ENCODE results near the gene SELL.
"Not testable (repeated sequence)": the region's sequence is repeated elsewhere in the genome, so short reads cannot be mapped to it uniquely, and the experiment has no call there.

Gene SELL

DNA sequence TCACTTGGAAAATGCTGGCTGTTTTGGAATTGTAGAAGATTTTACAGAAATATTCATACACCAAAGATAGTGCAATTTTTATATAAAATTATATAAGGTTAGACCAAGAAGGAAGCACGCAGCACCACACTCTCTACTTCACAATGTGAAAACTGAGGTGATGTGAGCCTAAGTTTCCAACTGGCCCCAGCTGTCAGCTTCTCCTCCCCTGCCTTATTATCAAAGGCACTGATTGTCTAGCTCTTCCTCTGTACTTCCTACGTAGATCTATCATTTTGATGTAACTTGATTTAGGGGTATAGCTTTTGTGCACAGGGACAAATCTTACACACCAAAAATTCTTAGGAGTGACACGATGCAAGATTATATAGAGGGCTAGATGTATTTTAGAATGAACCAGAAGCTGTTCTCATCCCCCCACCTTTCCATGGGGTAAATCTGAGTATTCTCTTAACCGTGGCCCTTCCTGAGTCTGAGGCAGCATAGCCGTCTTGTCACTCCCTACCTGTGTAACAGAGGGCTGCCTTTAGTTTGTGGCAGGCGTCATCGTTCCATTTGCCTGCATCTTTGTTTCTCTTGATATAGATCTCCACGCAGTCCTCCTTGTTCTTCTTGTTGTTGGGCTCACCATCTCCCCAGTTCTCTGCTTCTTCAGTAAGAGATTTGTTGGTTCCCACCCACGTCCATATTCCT is 3.4 kb downstream of the SELL start:
- DNase-seq, result no peak

DNA sequence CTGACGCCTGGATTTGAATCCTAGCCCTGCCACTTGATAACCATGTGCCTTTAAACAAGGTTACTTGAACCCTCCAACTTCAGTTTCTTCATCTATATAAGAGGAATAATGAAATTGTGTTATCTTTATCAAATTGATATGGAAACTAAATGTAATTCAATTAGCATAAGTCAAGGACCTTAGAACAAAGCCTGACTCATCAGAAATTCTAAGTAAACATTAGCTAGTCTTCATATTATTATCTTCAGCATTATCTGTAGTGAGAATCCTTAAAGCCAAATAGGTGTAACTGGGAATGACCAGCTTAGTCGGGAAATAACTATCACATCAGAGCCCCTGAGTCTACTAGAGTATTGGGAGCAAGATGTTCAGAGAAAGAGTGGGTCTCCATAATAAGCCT is 6.6 kb downstream of the SELL start:
- DNase-seq, result no peak

DNA sequence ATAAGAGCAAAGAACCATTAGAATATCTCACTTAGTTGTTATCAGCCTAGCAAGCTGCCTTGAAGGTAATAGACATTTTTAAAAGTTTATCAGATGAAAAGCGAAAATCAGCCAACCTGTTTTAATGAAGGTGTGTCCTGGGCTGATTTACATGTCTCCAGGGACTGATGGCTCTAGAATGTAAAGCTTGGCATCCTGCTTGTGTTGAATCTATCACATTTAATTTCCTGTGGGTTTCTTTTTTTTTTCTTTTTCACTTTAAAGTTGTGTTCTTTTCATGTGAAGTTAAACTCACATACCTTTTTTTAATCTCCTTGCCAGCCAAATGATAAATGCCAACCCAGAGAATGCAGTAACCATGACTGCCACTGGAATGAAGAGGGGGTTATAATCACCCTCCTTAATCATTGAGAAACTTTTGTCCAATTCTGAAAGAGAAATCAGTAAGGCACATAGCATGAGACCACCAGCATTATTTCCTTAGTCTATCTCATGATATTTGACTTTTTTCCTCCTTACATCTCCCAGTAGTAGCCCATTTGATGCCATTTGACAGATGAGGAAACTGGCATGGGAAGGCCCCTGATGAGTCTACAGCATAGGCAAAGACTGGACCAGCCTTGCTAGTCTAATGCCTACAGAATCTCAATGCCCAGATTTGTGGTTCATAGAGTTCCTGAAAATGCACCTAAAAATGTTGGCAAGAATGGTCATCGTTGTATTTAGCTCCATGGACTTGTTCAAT is 10.0 kb downstream of the SELL start:
- DNase-seq, result no peak

DNA sequence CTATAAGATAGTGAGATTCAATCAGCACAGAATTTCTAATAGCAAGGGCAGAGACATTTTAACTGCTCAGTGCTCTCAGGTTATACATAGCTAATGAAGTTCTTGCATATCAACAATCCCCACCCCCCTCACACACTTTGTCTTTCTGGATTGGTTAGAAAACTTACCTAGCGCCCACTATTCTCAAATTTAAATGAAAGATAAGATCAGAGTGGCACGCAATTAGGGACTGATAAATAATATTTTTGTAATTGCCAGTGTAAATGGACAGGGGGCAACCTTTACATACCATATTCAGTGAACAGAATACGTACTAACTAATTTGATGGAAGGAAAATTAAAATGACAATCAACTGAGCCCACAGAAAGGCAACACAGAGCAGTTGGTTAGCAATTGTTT is 11.7 kb downstream of the SELL start:
- DNase-seq, result no peak

DNA sequence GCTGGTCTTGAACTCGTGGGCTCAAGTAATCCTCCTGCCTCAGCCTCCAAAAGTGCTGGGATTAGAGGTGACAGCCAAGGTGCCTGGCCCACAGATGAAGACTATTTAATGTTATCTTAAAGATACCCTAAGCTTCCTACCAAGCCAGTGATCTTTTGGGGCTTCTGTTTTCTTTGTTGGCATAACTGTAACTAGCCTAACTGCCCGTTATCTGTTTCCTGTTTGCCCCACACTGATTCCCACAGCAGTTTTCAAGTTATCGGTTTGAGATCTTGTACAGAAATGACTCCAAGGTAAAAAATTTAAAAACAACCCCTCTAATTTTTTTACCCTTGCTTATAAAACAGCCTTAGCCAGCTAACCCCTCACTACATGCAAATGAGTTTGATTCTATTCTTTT is 12.4 kb downstream of the SELL start:
- no peak for DNase-seq

DNA sequence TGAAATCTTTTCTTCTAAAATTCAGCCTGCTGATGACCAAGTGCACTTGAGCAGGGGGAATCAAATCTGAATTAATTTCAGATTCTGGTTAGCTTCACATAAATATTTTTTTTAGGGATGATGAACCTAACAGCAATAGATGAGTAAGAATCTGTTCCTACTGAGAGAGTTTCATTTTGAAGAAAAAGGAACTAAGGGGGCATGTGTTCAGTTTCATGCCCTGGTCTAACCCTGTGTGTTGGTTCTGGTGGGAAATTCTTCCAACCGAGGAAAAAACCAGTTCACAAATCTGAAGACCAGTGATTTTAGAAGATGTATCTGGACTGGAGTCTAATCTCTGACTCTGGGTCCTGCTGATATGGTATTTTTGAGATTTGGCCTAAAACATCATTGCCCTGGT is 13.7 kb downstream of the SELL start:
- DNase-seq, result no peak

DNA sequence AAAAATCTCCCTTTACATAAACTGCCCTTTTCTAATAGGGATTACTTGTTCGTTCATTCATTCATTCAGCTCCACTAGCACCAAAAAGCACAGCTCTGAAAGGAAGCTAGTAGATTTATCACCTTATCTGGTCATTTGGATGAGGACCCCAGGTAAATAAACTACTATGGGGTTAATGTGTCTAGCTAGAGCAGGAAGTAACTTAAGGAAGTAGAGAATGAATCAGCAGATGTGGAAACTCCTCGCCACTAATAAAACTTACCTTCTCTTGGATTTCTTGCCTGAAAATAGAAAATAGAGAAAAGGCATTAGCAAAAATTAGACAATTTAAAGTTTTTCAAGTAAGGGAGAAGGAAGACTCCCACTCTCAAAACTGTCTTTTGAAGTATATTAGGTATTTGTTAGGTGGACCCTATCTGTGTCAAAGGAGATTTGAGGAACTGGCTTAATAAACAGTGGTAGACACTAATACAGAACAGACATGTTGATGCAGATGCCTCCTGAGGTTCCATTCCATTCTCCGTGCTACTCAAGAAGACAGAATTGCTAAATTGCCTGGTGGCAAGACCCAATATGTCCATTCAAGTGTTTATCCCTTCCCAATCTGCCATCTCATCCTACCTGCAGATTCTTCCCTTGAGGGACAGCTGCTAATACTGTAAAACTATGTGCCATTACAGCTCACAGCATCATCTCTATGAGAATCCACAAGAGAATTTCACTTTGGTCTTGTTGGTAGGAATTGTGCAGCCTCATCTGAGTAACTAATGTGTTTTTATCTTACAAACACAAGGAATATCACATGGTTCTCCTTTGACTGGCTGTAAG is 14.9 kb downstream of the SELL start:
- no peak for DNase-seq

DNA sequence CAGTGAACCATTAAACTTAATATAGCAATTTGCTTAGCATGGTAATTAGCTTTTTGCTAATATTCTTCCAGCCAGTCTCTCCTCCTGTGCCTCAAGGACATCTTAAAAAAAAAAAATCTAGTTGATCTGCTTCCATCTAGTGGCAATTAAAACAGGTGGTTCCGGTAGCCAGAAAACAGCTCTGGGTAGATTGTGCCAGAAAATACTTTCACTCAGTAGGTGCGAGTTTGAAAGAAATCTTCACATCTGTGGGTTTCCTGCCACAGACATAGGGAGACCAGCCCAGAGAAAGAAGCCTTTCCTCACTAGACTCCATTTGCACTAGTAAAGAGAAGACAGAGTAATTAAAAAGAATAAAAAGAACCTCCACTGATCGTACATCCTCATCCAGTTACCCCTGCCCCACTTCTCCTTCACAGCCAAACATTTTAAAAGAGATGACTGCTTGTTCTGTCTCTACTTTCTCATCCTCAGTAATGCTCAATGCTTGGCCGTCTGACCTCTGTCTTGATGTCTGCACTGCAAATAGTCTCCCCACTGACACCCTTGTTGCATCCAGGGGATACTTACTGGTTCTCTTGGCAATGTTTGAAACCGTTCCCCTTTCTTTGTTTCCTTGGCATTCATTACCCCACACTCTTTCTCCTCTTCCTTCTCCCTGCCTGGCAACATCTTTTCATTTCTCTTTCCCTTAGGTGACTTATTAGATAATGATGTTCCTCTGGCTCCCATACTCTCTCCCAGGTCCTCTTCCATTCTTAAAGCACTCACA is 16.9 kb downstream of the SELL start:
- DNase-seq, result peak in 1 of 56 donors; percentile 15

DNA sequence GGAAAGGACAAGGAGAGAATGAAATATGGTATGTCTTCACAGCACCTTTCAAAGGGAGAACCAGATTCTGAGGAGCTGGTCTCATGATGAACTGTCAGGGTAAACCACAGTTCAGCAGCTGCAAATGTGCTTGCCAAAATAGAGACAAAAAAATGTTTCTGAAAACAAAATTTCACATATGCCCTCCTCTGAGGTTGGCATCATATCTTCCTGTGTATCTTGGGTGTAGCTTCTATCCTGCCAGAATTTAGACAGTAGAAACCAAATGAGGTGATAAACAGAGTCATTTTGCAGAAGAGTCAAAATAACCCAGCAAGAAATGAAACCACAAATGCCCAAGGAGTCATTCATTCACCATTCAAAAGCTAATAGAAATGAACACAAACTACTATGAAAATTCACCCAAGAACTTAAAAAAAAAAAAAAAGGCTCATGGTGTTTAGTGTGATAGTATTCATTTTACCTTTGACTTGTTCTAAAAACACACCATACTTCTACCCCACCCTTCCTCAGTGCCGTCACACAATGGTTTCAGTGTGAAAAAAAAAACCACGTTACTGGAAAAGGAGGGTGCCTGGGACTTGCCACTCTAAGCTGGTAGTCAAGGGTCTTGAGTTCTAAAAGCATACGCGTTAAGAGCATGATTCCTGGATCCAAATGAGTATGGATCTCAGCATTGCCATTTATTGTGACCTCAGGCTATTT is 18.5 kb downstream of the SELL start:
- DNase-seq, result no peak

DNA sequence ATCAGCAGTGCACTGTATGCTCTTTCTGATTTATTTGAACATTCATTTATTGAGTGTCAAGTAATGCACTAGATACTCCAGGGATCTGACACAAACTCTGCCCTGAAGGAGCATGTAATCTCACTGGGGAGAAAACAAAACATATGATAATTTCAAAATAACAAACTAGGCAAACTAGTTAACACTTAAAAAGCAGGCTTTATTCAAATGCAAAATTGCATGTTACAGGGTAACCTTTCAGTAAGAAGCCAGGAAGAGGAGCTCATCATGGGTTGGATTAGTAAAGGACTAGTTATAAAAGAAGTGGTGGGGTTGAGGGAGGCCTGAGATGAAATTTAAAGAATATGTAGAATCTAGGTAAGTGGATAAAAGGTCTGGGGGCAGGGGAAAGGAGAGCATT is 20.9 kb downstream of the SELL start:
- no peak for DNase-seq

DNA sequence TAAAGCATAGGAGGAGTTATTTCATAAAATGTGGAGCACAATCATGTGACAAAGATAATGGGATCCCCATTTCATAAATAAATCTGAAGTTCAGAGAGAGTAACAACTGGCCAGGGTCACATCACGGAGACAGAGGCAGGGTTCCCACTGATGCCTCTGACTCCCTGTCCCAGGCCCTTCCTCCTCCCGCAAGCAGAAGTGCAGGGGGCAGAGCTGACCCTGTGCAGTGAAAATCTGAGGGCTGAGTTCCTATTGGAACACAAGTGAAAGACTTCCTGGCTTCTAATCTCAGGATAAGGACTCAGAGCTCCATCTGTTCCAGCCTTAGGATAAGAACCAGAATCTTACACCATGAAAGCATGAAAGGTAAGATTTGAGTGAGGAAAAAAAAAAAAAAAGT is 22.0 kb downstream of the SELL start:
- DNase-seq, result no peak

DNA sequence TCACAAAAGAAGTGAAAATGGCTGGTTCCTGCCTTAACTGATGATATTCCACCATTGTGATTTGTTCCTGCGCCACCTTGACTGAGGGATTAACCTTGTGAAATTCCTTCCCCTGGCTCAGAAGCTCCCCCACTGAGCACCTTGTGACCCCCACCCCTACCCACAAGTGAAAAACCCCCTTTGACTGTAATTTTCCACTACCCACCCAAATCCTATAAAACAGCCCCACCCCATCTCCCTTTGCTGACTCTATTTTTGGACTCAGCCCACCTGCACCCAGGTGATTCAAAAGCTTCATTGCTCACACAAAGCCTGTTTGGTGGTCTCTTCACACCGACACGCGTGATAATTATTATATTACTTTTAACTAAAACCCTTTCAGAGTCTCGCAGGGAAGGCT is 23.0 kb downstream of the SELL start:
- not testable (repeated sequence) for DNase-seq

DNA sequence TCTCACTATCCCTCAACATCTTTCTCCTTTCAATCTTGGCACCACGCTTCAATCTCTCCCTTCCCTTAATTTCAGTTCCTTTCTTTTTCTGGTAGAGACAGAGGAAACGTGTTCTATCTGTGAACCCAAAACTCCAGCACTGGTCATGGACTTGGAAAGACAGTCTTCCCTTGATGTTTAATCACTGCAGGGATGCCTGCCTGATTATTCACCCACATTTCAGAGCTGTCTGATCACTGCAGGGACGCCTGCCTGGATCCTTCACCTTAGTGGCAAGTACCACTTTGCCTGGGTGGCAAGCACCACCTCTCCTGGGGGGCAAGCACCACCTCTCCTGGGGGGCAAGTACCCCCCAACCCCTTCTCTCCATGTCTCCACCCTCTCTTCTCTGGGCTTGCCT is 27.8 kb downstream of the SELL start:
- no peak for DNase-seq

DNA sequence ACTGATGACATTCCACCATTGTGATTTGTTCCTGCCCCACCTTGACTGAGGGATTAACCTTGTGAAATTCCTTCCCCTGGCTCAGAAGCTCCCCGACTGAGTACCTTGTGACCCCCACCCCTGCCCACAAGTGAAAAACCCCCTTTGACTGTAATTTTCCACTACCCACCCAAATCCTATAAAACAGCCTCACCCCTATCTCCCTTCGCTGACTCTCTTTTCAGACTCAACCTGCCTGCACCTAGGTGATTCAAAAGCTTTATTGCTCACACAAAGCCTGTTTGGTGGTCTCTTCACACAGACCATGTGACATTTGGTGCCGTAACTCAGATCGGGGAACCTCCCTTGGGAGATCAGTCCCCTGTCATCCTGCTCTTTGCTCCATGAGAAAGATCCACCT is 28.3 kb downstream of the SELL start:
- DNase-seq, result not testable (repeated sequence)

DNA sequence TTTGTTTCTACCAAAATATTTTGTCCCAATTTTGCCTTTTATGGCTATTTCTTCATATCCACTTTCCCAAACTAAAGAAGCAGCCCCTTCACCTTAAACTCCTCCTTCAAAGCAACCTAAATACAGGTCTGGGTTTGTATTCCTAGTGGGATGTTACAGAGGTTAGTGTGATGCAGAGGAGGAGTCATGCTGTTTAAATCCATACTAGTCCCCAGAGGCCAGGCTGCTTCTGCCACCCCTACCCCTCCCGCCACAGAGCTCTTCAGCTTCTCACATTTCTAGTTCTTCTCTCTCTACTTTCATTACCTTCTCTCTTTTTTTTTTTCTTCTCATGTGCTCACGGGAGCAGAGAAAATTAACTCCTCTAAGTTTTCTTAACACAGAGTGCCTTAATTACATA is 29.3 kb downstream of the SELL start:
- no peak for DNase-seq

DNA sequence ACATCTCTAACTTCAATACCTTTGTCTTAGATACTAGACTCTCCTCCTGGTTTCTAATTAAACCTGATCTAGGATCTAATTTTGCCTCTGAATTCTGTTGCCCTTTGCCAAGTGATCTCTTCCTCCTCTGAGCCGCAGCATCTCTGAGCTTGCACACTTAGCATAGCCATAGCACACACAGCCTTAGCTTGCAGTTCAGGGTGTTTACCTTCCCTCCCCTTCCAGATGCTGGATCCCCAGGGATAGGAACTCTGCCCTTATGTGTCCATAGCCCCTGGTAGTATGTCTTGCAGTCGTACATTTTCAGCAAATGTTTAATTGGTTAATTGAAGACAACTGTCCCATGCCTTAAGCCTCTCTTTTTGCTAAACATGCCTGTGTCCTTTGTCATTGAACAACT is 30.3 kb downstream of the SELL start:
- no peak for DNase-seq

DNA sequence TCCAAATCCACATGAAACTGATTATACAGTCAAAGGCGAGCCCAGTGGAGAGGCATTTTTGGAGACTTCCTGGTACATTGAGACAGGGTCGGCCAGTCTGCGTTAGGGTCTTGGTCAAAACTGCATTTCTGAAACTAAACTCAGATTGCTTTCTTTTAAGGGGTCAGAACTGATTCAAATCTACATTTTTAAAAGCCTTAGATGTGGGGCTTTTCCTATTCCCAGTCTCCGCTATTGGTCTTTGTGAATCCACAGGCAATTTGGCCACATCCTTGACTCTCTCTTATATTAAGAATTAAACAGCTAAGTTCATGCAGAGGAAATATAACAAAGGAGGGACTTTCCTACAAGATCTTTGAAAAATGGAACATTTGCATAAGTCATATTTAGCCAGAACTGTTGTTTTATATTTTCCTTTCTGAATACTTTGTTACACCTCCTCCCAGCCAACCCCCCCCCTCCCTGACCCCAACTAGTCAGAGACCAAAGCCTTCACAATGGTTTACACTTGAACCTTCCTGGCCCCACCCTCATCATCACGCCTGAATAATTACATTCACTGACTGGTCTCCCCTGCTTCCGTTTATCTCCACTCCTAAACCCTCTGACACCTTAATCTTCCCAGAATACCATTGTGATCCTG is 30.9 kb downstream of the SELL start:
- DNase-seq, result no peak

DNA sequence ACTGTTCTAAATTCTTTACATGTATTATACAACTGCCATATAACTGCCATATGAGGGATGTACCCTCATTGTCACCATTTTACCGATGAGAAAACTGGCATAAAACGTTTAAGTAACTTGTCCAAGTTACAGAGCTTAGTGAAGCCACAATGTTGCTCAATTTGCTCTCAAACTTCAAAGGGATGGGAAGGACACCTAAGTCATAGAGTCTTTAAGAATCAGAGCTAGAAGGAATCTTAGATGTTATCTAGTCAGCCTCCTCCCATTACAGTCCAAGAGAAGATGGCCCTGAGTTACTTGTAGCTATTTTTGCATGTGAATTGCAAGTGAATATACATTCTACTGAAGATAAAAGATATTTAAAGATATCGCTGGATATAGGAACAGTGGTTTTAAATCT is 31.7 kb downstream of the SELL start:
- no peak for DNase-seq

DNA sequence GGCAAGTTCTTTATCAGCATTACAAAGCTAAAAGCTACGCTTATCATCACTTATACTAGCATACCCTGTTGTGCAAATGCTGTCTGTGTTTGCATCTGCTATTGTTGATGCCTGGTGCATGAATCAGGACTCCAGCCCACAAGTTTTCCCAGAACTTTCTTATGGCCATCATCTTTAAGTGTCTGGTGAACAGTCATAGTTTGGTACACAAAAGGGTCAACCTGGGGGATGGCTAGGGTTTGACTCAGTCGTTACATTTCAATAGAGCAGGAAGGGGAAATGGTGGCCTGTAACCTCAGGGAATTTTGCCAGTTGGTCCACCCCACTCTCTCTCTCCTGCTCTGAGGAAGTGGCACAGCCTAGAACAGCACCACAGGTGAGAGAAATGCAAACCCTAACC is 35.4 kb downstream of the SELL start:
- DNase-seq, result no peak

DNA sequence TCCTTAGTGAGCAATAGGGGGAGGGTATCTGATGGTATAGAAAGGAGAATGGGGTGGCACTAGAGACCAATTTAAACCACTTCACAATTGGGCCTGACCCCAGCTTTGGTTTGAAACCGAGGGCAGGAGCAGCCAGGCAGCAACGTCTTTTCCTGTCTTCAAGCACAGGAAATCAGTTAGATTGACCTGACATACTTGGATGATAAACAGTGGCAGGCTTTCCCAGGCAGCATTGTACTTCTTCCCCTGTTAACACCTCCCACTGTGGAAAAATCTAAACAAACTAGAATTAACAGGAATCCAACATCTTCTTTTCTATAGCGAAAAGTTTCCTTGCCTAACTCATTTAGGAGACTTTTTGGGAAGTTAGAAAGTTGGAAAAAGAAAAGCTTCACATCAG is 40.6 kb downstream of the SELL start:
- DNase-seq, result no peak
